OCI-LY1 (cell line): ENCODE results near the gene KCNG4.

Source experiments
- H2AFZ ChIP-seq: fragments of 200-600 bp; sonication (generic), shearing (Covaris generic); 2 replicates; pipeline ENCODE4 v1.6.0; 2014; ENCODE audit warnings: antibody characterized with exemption, mild to moderate bottlenecking, low read length
- H3F3A ChIP-seq: fragments of 200-600 bp; sonication (generic), shearing (Covaris generic); 2 replicates; pipeline ENCODE4 v1.6.0; 2014; ENCODE audit warnings: mild to moderate bottlenecking, antibody characterized with exemption, low read length, moderate library complexity; ENCODE audit not compliant: insufficient read depth
- H3K27ac ChIP-seq: fragments of 200-600 bp; sonication (generic); 2 replicates; pipeline ENCODE4 v1.5.1; 2014; ENCODE audit warnings: low read length, mixed run types, mild to moderate bottlenecking, low read depth; ENCODE audit not compliant: poor library complexity, severe bottlenecking
- H3K27me3 ChIP-seq: fragments of 200-600 bp; sonication (generic); 2 replicates; pipeline ENCODE4 v1.6.0; 2014; ENCODE audit warnings: antibody characterized with exemption, mild to moderate bottlenecking, low read length, moderate library complexity; ENCODE audit not compliant: insufficient read depth
- H3K36me3 ChIP-seq: fragments of 200-600 bp; sonication (generic); 2 replicates; pipeline ENCODE4 v1.6.1; 2014; ENCODE audit warnings: mild to moderate bottlenecking, antibody characterized with exemption, low read length, moderate library complexity, mixed read lengths; ENCODE audit not compliant: insufficient read depth
- H3K4me1 ChIP-seq: fragments of 200-600 bp; sonication (generic); 2 replicates; pipeline ENCODE4 v1.5.1; 2014; ENCODE audit warnings: mild to moderate bottlenecking, low read length, moderate library complexity; ENCODE audit not compliant: insufficient read depth, severe bottlenecking
- H3K4me2 ChIP-seq: fragments of 200-600 bp; sonication (generic), shearing (Covaris generic); 2 replicates; pipeline ENCODE4 v1.6.1; 2014; ENCODE audit warnings: low read length
- H3K4me3 ChIP-seq: fragments of 200-600 bp; sonication (generic); 2 replicates; pipeline ENCODE4 v1.5.1; 2014; ENCODE audit warnings: low read length, low read depth, mild to moderate bottlenecking, mixed read lengths; ENCODE audit not compliant: poor library complexity, severe bottlenecking
- H3K79me2 ChIP-seq: fragments of 200-600 bp; shearing (Covaris generic); 2 replicates; pipeline ENCODE4 v1.6.1; 2016; ENCODE audit warnings: mixed run types, low read length, mixed read lengths; ENCODE audit not compliant: insufficient read depth
- H3K9ac ChIP-seq: fragments of 200-600 bp; sonication (generic), shearing (Covaris generic); 2 replicates; pipeline ENCODE4 v1.6.1; 2014; ENCODE audit warnings: mild to moderate bottlenecking, low read length, mixed read lengths
- H3K9me2 ChIP-seq: fragments of 200-600 bp; sonication (generic), shearing (Covaris generic); 2 replicates; pipeline ENCODE4 v1.6.1; 2014; ENCODE audit warnings: low read depth, mild to moderate bottlenecking, low read length, mixed read lengths
- H3K9me3 ChIP-seq: fragments of 200-600 bp; shearing (Covaris generic); 2 replicates; pipeline ENCODE4 v1.6.1; 2014; ENCODE audit warnings: low read length, mixed read lengths
- H4K20me1 ChIP-seq: fragments of 200-600 bp; sonication (generic), shearing (Covaris generic); 2 replicates; pipeline ENCODE4 v1.6.0; 2016; ENCODE audit warnings: mild to moderate bottlenecking, low read length; ENCODE audit not compliant: insufficient read depth
- CTCF ChIP-seq: fragments of 200-600 bp; sonication (generic), shearing (Covaris generic); IDR thresholded peaks from 2 replicates; pipeline ENCODE4 v1.5.1; 2017; ENCODE audit warnings: mild to moderate bottlenecking, antibody characterized with exemption, low read length, moderate library complexity, mixed read lengths
- EZH2 ChIP-seq: fragments of 200-600 bp; sonication (generic), shearing (Covaris generic); IDR thresholded peaks from 2 replicates; pipeline ENCODE4 v1.8.0; 2017; ENCODE audit warnings: borderline replicate concordance, mixed run types, mild to moderate bottlenecking, antibody characterized with exemption, low read length, moderate library complexity, mixed read lengths

The KCNG4 gene

DNA sequence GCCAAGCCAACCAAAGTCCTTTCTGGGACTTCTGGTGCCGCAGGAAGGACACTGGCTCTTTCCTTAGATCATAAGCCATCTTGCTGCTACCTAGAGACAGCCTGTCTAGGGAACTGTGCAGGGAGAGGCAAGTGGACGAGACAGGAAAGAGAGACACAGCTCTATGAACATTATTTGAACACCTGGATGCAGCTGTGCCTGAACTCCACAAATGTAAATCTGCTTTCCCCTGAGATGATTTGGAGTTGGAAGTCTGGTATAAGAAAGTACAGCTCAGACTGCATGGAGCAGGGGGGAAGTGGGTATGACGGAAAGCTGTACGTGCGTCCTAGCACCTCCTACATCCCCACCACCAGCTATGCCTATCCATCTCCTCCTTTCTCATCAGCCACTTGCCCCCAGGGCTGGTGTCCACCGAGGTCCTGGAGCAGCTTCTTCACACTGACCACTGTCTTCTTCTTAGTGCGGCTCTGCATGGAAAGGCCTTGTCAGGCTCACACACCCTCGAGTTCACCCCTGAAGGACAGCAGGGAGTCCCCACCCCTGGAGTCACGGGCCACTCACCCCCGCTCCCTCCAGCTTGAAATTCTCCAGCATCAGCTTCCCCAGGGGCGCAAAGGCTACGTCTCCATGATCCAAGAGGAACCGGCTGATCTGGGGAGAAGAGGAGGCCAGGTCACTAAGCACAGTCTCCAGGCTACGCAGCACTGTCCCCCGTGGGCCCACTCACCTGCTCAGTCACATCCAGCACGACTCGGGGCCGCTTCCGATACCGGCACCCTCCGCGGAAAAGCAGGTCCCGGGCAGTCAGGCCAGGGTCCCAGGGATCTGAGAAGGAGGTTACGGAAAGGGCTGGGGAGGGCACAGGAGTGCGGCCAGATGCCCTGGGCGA is 56.9 kb downstream of the KCNG4 start:
- no peak for TF ChIP-seq EZH2
- no peak for TF ChIP-seq CTCF
- Histone ChIP-seq H3K27ac (no peak overlapping the region), H4K20me1 (no peaks in the 10 kb centered on the region), H3K4me3 (no peak overlapping the region), H2AFZ (no peak overlapping the region), H3K4me1 (peaks cover 11% of the 10 kb centered on the region), H3K79me2 (0 out of 2 replicates have a peak, but pooled peaks cover 7% of the 10 kb centered on the region), H3K9me2 (no peaks in the 10 kb centered on the region), H3K36me3 (peaks cover 64% of the 10 kb centered on the region), H3K4me2 (no peak overlapping the region), H3K9ac (no peak overlapping the region), H3F3A (no peaks in the 10 kb centered on the region), H3K9me3 (no peaks in the 10 kb centered on the region), H3K27me3 (no peaks in the 10 kb centered on the region)

- Histone ChIP-seq H3K9me3 (no peaks in the 10 kb centered on the region), H3F3A (no peaks in the 10 kb centered on the region), H3K27me3 (no peaks in the 10 kb centered on the region), H3K4me3 (no peak overlapping the region), H3K9me2 (no peaks in the 10 kb centered on the region), H3K9ac (no peak overlapping the region), H4K20me1 (no peaks in the 10 kb centered on the region), H3K4me1 (peaks cover 11% of the 10 kb centered on the region), H2AFZ (no peak overlapping the region), H3K79me2 (0 out of 2 replicates have a peak, but pooled peaks cover 7% of the 10 kb centered on the region), H3K27ac (no peak overlapping the region), H3K36me3 (peaks cover 69% of the 10 kb centered on the region), H3K4me2 (no peak overlapping the region)
- TF ChIP-seq EZH2 (no peak), CTCF (no peak)
These were observed 57.7 kb downstream of the KCNG4 start for GRCh38 chr16:84182104-84182503.

GRCh38 chr16:84181144-84181915 is 58.5 kb downstream of the KCNG4 start:
- Histone ChIP-seq H4K20me1 (no peaks in the 10 kb centered on the region), H2AFZ (no peak overlapping the region), H3F3A (no peaks in the 10 kb centered on the region), H3K36me3 (peaks cover 69% of the 10 kb centered on the region), H3K9me3 (no peaks in the 10 kb centered on the region), H3K4me2 (no peak overlapping the region), H3K9ac (no peak overlapping the region), H3K4me3 (no peak overlapping the region), H3K4me1 (peaks cover 11% of the 10 kb centered on the region), H3K79me2 (0 out of 2 replicates have a peak, but pooled peaks cover 7% of the 10 kb centered on the region), H3K27ac (no peak overlapping the region), H3K27me3 (no peaks in the 10 kb centered on the region), H3K9me2 (no peaks in the 10 kb centered on the region)
- no peak for TF ChIP-seq EZH2
- no peak for TF ChIP-seq CTCF
